Measurements from ENCODE around the gene ZFP64.

ZFP64 gene

GRCh38 chr20:52103913-52104545, 87.5 kb downstream of the ZFP64 start:
- DNase-seq = peak; percentile 23

- peak; percentile 21 for DNase-seq
These were observed 88.2 kb downstream of the ZFP64 start for GRCh38 chr20:52103335-52103912.

- DNase-seq = no peak
These were observed 89.0 kb downstream of the ZFP64 start for GRCh38 chr20:52102559-52102958.

- DNase-seq = no peak
These were observed 89.5 kb downstream of the ZFP64 start for GRCh38 chr20:52102126-52102525.

Measured in activated naive CD4-positive, alpha-beta T cell treated with anti-CD3 and anti-CD28 coated beads, Interleukin-2, amount 50 U/mL, for 16 hours (primary cell).